ENCODE results near the gene SEPTIN3.

The SEPTIN3 gene

GRCh38 chr22:41969110-41969646 lies at the start of gene SEPTIN3:
SEPTIN3 (plus strand) TSS chr22:41969443; CDS start chr22:41971493, 2,050 bp downstream.
- no peak for DNase-seq

- DNase-seq = no peak
Observed at GRCh38 chr22:41920271-41920976, 48.8 kb upstream of the SEPTIN3 start.

- DNase-seq = no peak
Observed at GRCh38 chr22:41922328-41922727, 46.9 kb upstream of the SEPTIN3 start.

- no peak for DNase-seq
Observed at GRCh38 chr22:41922940-41923594, 46.2 kb upstream of the SEPTIN3 start.

GRCh38 chr22:41923595-41924276 lies 45.5 kb upstream of the SEPTIN3 start:
- no peak for DNase-seq

- peak; percentile 21 for DNase-seq
Observed at GRCh38 chr22:41925783-41926460, 43.3 kb upstream of the SEPTIN3 start.

DNA sequence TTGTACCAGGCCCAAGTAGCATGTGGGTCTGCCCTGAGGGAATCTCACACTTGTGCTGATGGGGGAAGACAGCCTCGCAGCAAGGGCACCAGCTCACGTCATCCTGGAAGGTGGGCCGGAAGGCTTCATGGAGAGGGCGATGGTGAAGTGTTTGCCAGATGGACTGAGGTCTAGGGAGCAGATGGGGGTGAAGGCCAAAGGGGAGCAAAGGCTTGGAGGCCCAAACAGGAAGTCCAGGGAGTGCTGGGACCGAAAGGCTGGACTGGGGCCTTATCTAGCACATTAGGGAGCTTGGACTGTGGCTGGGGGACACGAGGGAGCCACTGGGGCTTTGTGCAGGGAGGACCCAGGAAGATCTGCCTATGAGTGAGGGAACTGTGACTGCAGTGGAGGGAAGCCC lies 41.4 kb upstream of the SEPTIN3 start:
- no peak for DNase-seq

DNA sequence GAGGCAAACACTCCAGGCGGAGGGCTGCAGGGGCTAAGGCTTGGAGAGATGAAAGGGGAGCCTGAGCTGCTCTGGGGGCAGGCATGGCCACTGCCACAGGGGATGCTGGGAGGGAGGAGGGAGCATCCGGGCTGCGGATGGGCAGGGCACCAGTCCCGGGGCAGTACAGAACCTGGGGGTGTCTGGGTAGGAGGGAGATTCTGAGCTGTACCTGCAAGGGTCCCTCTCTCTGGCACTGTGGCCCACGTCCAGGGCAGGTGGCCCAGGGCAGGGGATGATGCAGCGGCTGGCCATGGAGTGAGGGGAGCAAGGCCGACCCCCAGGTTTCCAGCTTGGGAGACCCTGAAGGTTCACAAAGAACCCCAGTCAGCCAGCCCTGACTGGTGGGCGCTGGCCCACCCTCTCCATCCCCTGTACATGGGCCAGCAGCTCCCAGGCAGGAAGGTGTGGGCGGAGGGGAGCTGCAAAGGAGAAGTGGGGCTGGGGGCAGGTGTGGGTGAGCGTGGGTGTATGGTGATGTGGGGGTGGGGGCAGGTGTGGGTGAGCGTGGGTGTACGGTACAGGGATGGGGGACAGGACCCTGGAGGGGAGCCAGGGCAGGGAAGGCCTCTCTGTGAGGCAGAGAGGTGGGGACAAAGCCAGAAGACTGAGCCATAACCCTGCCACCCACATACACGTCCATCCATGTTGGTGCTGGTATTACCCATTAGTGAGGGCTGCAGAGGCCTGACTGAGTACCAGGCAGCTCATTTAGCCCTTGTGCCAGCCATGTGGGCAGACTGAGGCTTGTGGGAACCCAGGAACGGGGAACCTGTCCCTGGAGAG lies 40.4 kb upstream of the SEPTIN3 start:
- no peak for DNase-seq

DNA sequence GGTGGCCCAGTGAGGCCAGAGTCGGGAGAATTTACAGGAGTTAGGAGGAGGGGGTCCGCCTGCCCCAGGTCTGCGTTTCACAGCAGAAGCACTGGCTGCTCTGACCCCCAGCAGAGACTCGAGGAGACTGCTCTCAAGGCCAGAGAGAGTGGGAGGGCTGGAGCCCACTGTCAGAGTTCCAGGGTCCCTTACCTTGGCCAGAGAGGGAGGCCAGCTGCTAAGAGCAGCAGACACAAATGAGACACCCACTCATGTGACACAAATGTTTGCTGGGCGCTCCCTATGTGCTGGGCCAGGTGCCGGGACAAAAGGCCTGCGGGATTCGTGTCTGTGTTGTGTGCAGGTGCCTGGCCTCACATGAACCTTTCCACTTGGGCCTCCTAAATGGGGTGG lies 39.8 kb upstream of the SEPTIN3 start:
- no peak for DNase-seq

- no peak for DNase-seq
Observed at GRCh38 chr22:41931701-41932269, 37.5 kb upstream of the SEPTIN3 start.

GRCh38 chr22:41932353-41932752 lies 36.9 kb upstream of the SEPTIN3 start:
- DNase-seq = no peak

DNA sequence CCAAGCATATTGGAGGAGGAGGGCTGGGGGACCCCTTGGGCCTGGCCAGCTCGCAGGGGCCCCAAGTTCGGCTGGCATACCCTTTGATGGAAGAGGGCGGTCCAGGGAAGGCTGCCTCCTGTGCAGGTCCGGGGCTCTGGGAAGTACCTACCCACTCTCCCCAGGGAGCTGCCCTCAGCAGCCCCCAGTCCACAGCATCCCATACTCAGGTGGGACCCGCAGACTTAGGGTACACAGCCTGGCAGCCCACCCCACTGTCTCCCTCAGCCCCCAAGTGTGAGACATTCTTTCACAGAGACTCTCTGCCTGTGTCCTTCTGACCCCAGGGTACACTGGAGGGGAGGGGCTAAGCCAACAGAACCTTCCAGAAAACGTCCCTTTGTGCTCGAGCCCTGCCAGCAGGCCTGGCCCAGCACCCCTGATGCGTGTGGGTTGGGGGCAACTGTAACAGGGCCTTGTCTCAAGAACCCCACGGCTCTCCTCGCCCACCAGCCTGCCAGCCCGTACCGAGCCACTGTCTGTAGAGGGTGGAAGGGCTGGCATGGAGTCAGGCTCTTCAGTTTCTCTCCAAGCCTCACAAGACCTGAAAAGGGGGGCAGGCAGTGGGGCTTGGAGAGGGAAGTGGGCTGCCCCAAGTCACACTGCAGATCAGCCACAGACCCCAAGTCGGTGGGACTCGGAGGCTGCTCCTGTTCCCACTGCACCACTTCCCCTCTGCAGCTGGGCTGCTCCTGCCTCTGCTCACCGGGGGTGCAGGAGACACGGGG lies 35.6 kb upstream of the SEPTIN3 start:
- no peak for DNase-seq

GRCh38 chr22:41934284-41935014 lies 34.8 kb upstream of the SEPTIN3 start:
- DNase-seq = no peak

DNA sequence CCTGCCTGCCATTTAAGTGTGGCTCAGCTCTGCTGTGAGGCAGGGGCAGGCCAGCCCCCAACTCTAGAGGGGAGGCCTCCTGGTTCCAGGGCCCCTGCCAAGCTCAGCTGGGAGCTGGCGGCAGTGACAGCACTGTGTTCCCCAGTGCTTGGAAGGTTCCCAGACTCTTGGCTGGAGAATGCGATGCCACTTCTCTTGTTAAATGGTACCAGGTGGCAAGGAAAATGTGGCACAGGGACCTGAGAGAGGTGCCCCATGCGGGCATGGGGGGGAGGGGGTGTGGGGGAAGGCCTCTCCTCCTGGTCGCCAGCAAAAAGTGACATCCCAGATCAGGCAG lies 34.3 kb upstream of the SEPTIN3 start:
- DNase-seq = no peak

DNA sequence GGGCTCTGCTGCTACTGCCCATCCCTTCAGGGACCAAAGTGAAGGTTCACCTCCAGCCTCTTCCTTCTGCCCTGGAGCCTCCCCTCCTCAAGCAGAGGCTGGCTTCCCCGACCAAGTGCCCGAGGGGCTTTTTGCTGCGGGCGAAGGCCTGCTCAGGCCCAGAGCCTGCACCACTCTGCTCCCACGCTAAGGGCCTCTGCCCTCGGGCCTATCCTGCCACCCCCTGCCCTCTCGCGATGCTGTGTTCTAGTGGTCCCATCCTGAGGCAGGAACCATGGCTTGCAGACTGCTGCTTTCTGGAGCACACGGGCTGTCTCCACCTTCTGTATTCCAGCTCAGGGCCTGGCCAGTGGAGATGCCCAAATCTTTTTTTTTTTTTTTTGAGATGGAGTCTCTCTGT lies 33.7 kb upstream of the SEPTIN3 start:
- DNase-seq = no peak

- DNase-seq = no peak
Observed at GRCh38 chr22:41936894-41937169, 32.4 kb upstream of the SEPTIN3 start.

DNA sequence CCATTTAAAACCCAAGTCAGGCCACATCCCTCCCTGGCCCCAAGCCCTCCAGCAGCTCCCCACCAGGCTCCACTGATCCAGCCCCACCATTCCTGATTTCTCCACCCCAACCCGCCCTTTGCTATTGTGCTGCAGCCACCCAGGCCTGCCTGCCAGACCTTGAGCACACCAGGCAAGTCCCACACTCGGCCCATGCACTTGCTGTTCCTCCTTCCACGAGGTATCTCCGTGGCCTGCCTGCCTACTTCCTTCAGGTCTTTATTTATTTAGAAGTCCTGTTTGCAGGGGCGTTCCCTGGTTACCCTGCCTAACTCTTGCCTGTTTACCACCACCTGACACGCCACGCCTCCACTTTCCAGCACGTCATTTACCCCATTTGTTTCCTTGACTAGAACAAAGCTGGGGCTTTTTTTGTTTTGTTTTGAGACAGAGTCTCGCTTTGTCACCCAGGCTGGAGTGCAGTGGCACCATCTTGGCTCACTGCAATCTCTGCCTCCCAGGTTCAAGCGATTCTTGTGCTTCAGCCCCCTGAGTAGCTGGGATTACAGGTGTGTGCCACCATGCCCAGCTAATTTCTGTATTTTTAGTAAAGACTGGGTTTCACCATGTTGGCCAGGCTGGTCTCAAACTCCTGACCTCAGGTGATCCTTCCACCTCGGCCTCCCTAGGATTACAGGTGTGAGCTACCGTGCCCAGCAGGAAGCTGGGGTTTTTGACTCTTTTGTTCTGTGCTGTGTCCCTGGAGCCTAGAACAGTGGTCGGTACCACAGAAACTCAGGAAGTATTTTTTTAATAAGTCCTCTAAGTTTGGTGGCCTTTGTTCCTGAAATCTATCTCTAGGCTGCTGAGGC lies 29.0 kb upstream of the SEPTIN3 start:
- DNase-seq = no peak

DNA sequence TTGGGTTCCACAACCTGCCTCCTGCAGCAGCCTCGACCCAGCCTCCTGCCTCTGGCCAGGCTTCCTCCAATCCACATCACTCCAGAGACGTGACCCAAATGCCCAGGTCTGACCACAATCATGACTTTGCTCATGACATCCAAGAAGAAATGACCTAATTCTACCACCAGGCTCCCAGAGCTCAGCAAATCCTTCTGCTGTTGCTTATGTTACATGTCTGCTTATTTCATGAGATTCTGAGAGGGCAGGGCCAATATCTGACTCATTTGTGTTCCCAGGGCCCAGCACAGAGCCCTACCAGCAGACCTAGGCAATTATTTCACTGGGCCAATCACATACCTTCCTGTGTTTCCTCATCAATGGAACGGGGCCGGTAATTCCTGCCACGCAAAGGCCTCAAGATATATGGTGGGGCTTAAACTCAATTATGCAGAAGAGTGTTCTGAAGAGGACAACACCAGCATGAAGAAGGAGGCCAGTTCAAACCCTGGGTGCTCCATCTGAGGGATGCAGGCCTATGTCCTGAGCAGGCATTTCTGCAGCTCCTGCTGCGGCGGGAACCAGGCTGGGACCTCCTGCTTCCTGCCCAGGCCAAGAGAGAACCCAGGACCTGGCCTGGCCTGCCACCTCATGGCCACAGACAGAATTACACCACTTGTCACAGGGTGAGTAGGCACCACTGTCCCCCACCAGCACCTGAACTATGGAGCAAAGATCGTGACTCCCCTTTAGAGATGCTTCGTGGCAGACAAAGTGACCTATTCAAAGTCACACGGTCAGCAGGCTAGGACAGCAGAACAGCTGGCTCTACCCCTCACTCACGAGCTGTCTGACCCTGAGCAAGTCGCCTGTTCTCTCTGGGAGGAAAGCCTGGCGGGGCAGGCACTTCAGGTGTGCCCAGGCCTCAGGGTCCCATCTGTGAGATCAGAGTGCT lies 28.1 kb upstream of the SEPTIN3 start:
- DNase-seq = peak; percentile 57

Measured in amniotic stem cell (primary cell).